Adipose tissue (tissue), 3 donors: Measurements from ENCODE around the gene NAALADL2. TPM values are rescaled to one million over a fixed set of nuclear protein-coding genes. Genes with fewer than 3 reads are reported as not detected.
"Not testable (repeated sequence)": the region's sequence is repeated elsewhere in the genome, so short reads cannot be mapped to it uniquely, and the experiment has no call there.

Experiments
- H3K27ac ChIP-seq: one replicate; pipeline ENCODE4 v1.5.1; 2013; ENCODE audit warnings: low read depth, low read length
- WGBS, 3 donors: extraction: QIAGEN DNeasy Blood & Tissue Kit; methylation state at CpG; one replicate each; pipeline ENCODE4 v1.1.7; 2013; 5-methylcytosine and 5-hydroxymethylcytosine counted together
- polyA plus RNA-seq, 3 donors: library from polyadenylated mRNA; stranded (reverse); fragments of 200-250 nt; gene quantifications; one replicate each; pipeline ENCODE4 v1.2.3, GENCODE V29; 2013
- donor health status: healthy with polysubstance abuse.
- donor health status: Bipolar disorder and iron deficiency.
- donor health status: healthy.

The NAALADL2 gene
- polyA plus RNA-seq, 3 donors, result 0.67 to 2.1 (median 0.91) TPM

DNA sequence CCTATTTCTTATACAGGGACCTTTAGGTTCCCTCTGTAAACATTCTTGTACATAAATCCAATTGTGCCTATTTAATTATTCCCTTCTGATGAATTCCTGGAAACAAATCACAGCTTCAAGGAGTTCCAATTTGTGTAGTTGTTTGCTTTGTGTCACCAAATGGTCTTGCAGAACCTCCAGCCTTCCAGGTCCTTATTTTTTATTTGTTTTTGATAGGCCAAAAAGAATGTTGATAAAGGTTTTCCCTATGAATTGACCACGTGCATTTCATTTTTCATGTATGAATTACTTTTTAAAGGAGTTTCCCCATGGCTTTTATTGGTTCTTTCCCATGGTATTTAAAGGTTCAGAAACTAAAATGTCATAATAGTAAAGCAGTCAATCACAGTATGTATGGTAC is 243.0 kb downstream of the NAALADL2 start:
- no peak overlapping the region for H3K27ac ChIP-seq
- WGBS, 3 donors, result 37 to 60% (median 55%) methylated on average over 1 of the region's 1 CpG

GRCh38 chr3:175103298-175103697 is 244.2 kb downstream of the NAALADL2 start:
- H3K27ac ChIP-seq, result no peak overlapping the region

DNA sequence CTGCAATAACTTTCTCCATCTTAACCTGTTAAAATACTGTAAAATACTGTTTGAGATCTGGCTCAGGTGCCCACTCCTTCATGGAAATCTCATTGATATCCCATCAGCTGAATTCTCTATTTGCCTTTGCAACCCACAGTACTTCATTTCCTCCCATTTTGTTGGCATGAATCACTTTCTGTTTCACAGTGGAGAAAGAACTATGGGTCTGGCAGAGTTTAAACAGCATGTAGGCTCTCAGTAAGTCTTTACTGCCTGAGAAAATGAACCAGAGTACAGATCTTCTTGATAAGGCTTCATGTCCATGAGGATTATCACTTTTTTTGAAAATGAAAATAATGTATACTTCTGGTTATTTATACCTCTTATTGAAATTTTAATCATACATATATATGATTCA is 245.9 kb downstream of the NAALADL2 start:
- no peak overlapping the region for H3K27ac ChIP-seq

GRCh38 chr3:175107231-175107630 is 248.1 kb downstream of the NAALADL2 start:
- 80 to 90% (median 82%) methylated on average over 2 of the region's 2 CpGs for WGBS, 3 donors
- no peak overlapping the region for H3K27ac ChIP-seq

DNA sequence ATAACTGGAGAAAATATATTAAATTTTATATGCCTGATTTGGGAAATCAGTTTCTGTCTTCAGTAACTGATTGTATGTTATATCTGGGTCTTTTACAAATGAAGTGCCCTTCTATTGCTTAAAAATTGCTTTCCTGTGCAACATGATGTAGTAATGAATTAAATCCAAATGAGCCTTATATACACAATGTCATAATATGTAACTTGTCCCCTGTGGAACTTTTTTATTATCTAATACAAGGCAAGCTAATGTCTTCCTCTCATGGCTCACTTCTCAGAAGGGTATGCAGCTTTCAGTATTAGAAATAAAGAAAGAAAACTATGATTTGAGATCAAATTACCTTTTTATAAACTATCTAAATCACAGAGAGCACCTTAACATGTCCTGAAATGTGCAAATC is 248.9 kb downstream of the NAALADL2 start:
- no peak overlapping the region for H3K27ac ChIP-seq

DNA sequence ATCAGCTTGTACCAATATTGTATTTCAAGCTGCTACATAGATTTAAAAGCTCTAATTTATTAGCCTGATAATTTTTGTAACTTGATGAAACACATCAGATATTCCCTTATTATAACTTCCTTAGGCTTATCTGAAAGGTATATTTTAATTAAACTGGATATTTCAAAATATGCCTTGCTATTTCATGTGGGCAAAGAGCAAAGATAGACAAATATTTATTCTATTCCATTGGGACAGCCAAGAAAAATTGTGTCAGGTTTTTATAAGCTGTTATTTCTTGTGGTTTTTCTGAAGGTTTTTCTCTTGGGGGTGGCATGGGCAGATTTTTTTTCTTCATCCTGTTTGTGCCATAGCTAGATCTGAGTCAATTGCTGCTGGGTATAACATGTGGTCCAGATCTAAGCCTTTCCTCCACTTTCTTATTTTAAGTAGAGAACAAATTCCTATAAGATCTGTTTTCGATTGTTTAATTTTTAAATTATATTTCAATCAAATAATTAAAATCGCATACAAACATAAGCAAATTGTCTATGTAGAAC is 249.5 kb downstream of the NAALADL2 start:
- WGBS, 3 donors, result 48 to 92% (median 82%) methylated on average over 2 of the region's 2 CpGs
- no peak overlapping the region for H3K27ac ChIP-seq

DNA sequence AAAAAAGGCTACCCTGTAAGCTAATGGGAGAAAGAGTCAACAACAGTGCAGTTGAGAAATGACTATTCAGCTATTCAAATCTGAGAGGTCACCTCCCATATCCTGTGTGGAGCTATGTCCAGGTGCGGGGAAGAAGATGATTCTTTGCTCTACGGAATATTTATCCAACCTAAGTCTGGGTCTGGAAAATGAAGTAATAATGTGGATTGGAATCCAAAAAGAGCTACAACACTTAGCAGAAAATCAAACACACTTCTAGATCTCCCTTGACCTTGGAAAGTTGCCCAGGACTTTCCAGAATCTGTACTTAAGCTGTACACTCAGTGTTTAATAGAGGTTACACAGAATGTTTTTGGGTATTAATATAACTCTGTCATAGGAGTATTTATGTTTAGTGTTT is 251.9 kb downstream of the NAALADL2 start:
- 69 to 78% (median 70%) methylated on average over 2 of the region's 2 CpGs for WGBS, 3 donors
- no peak overlapping the region for H3K27ac ChIP-seq

GRCh38 chr3:175118382-175118941 is 259.3 kb downstream of the NAALADL2 start:
- no peak overlapping the region for H3K27ac ChIP-seq
- WGBS, 3 donors, result 94 to 96% (median 94%) methylated on average over 1 of the region's 1 CpG

DNA sequence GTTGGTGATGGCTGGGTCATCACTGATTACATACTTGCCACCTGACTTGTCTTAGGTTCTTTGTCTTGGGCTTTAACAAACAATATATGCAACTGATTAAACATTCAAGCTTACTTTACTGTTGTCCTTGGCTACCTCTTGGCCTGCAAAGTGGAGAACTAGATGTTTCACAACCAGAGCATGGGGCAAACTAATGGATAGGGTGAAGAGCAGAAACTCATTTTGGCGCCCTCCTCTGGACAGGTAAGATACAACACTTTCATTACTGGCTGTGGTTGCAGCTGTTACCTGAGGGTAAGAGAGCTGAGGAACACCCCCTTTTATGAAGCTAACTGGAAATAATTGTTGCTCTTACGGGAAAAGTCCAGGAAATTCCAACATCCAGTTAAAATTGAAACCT is 262.1 kb downstream of the NAALADL2 start:
- 33 to 67% (median 37%) methylated on average over 2 of the region's 2 CpGs for WGBS, 3 donors
- no peak overlapping the region for H3K27ac ChIP-seq

DNA sequence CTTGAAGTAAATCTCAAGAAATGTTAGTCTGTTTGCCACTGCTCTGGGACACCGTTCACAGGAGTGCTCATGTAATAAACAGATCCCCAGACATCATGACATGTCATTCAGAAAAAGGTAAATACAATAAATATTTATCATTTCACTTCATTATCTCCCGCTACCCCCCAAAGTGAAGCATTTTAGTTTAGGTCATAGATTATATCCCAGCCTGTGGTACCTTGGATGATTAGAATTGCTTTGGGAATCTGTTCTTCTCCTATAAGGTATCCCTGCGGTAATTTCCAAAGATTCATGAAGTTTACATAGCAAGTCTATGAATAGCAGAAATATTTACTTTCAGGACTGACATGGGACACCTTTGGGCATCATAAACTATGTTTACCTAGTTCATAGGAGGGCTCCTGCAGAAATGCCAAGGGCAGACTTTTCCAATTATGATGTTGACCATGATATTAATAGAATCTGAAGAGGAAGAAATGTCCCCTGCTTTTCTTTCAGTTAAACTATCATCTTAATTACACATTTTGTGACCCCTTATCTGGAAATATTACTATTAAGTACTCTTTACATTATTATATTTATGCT is 268.0 kb downstream of the NAALADL2 start:
- H3K27ac ChIP-seq, result no peak overlapping the region

DNA sequence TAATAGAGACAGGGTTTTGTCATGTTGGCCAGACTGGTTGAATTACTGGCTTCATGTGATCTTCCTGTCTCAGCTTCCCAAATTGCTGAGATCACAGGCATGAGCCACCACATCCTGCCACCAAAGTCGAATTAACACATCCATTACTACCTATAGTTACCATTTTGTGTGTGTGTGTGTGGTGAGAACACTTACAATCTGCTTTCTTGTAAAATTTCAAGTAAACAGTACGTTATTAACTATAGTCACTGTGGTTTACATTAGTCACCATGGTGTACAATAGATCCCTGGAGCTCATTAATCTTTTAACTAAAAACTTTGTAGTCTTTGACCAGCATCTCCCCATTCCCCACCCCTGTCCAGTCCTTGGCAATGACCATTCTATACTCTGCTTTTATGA is 270.0 kb downstream of the NAALADL2 start:
- 73 to 81% (median 76%) methylated on average over 2 of the region's 2 CpGs for WGBS, 3 donors

More for the DNA sequence above, 268.0 kb downstream of the NAALADL2 start:
- 85 to 92% (median 91%) methylated on average over 3 of the region's 3 CpGs for WGBS, 3 donors

GRCh38 chr3:175129571-175129970 is 270.4 kb downstream of the NAALADL2 start:
- WGBS, 3 donors, result 66 to 83% (median 80%) methylated on average over 2 of the region's 2 CpGs
- no peak overlapping the region for H3K27ac ChIP-seq

More for the DNA sequence above, 270.0 kb downstream of the NAALADL2 start:
- no peak overlapping the region for H3K27ac ChIP-seq

- WGBS, 3 donors, result 90 to 99% (median 96%) methylated on average over 7 to 15 of the region's 28 CpGs
- not testable (repeated sequence) for H3K27ac ChIP-seq
Observed at GRCh38 chr3:175131866-175132265, 272.7 kb downstream of the NAALADL2 start.

- not testable (repeated sequence) for H3K27ac ChIP-seq
- 85 to 97% (median 95%) methylated on average over 12 to 28 of the region's 28 CpGs for WGBS, 3 donors
Observed at GRCh38 chr3:175132706-175133105, 273.6 kb downstream of the NAALADL2 start.

- 96 to 100% (median 97%) methylated on average over 2 of the region's 2 CpGs for WGBS, 3 donors
- H3K27ac ChIP-seq, result no peak overlapping the region
Observed at GRCh38 chr3:175144368-175144767, 285.2 kb downstream of the NAALADL2 start.

- H3K27ac ChIP-seq, result no peak overlapping the region
- WGBS, 3 donors, result 72 to 78% (median 77%) methylated on average over 1 of the region's 1 CpG
Observed at GRCh38 chr3:175146258-175146657, 287.1 kb downstream of the NAALADL2 start.

DNA sequence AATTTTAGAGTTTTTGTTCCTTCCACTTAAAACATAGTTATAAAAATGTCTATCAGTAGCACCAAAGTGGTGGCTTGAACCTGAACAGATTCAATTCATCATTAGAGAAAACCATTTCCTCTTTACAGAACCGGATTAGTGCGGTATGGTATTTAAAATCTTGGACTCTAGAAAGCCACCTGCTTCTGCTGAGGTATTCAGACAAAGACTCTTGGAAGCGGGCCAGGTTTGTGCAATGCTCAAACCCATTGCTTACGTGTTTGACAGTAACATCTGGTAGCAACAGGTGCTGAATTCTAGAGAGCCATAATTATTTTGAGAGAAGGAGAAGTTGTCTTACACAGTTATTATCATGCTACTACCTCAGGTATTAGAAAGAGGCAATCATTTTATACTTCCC is 290.5 kb downstream of the NAALADL2 start:
- WGBS, 3 donors, result 21 to 54% (median 37%) methylated on average over 4 of the region's 4 CpGs
- no peak overlapping the region for H3K27ac ChIP-seq

GRCh38 chr3:175150812-175151401 is 291.8 kb downstream of the NAALADL2 start:
- H3K27ac ChIP-seq, result no peak overlapping the region
- 75 to 88% (median 80%) methylated on average over 4 of the region's 4 CpGs for WGBS, 3 donors

DNA sequence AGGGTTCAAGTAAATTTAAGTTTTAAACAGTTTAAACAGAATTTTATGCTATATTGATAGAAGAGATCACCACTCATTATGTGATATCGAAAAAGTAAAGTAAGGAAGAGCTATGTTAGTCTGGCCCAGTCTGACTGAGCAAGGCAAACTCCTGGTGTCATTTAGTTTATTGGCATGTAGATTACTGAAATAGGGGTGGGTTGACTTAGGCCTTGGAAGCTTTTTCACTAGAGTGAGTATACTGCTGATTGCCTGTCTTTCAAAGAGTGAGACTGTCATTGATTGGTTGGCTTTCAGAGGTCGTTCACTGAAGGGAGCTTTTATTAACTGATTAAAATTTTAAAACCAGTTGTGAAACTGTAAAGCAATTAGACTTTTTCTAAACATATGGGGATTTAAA is 294.5 kb downstream of the NAALADL2 start:
- 85 to 93% (median 88%) methylated on average over 2 of the region's 2 CpGs for WGBS, 3 donors

GRCh38 chr3:175155172-175155571 is 296.0 kb downstream of the NAALADL2 start:
- no peak overlapping the region for H3K27ac ChIP-seq
- WGBS, 3 donors, result 55 to 81% (median 67%) methylated on average over 2 of the region's 2 CpGs

More for the DNA sequence above, 294.5 kb downstream of the NAALADL2 start:
- no peak overlapping the region for H3K27ac ChIP-seq
